ENCODE measurements around the gene HTR3B.

Gene HTR3B

GRCh38 chr11:113986351-113987140 is 82.0 kb downstream of the HTR3B start:
- in situ Hi-C loops (cut with HindIII; ENCODE audit: low sequenced_read_pairs), result no loop called here

DNA sequence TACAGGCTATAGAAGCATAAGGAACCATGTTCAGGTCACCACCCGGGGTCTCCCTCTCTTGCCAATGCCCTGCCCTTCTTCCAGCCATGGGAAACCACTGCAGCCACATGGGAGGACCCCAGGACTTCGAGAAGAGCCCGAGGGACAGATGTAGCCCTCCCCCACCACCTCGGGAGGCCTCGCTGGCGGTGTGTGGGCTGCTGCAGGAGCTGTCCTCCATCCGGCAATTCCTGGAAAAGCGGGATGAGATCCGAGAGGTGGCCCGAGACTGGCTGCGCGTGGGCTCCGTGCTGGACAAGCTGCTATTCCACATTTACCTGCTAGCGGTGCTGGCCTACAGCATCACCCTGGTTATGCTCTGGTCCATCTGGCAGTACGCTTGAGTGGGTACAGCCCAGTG is 84.8 kb downstream of the HTR3B start:
- in situ Hi-C loops (cut with HindIII; ENCODE audit: low sequenced_read_pairs), result no loop called here

DNA sequence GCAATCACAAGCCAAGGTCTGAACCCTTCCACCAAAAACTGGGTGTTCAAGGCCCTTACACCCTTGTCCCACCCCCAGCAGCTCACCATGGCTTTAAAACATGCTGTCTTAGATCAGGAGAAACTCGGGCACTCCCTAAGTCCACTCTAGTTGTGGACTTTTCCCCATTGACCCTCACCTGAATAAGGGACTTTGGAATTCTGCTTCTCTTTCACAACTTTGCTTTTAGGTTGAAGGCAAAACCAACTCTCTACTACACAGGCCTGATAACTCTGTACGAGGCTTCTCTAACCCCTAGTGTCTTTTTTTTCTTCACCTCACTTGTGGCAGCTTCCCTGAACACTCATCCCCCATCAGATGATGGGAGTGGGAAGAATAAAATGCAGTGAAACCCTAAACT is 85.3 kb downstream of the HTR3B start:
- in situ Hi-C loops (cut with HindIII; ENCODE audit: low sequenced_read_pairs), result no loop called here

- in situ Hi-C loops (cut with HindIII; ENCODE audit: low sequenced_read_pairs), result no loop called here
Observed at GRCh38 chr11:113991170-113991569, 86.6 kb downstream of the HTR3B start.

DNA sequence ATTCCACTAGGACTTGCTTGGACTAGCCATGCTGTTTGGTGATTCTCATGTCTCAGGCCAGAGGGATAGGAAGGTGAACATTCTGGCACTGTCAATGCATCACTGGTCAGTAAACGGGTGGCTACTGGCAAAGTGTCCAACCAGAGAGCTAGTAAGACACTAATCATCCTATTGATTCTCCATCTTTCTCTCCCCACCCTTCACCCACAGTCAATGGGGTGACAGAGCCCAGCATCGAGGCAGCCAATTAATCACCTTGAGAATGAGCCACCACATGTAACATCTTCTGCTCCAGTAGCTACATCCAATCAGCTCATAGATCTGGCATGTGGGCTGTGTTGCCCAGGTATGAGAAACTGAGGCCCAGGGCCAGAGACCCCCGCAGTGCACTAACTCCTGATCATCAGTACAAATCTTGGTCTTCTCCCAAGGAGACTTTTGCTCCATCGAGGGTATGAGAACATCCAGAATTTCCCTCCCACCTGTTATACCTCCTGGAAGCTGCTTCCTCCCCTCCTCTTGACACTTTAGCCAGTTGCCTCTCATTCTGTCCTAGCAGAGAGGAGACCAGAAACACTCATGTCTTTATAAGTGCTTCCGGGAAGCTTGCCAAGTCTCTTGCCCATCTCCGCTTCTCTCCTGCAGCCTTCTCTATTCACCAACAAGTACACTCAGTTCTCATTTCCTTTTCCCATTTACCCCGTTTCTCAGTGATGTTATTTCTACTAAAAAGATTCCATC is 87.3 kb downstream of the HTR3B start:
- in situ Hi-C loops (cut with HindIII; ENCODE audit: low sequenced_read_pairs), result no loop called here

DNA sequence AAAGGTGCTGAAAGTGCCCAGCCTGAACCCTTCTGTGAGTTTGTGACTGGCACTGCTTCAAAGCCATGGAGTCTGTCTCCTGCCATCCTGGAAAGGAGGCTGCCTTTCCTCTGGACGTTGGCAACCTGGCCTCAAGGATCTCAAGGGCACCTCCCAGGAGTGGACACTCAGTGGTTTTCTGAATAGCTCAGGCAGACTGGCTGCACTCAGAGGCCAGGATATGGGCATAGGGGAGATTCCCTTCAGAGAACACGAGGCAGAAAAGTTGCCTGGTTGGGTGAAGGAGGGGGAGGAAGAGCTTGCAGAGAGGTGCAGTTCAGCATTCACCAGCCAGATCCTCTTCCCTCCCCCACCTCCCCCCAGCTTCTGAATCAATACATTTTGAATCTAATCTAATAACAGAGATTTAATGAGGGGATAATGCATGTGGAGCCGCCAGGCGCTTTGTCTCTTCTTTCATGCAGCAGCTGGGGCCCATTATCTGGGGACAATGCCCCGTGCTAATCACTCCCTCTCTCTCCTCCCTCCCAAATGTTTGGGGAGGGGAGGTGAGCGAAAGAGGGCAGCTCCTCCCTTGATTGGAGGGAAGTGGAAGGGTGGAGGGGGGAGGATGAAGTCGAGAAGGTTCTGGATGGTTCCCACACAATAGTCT is 88.0 kb downstream of the HTR3B start:
- in situ Hi-C loops (cut with HindIII; ENCODE audit: low sequenced_read_pairs), result no loop called here

DNA sequence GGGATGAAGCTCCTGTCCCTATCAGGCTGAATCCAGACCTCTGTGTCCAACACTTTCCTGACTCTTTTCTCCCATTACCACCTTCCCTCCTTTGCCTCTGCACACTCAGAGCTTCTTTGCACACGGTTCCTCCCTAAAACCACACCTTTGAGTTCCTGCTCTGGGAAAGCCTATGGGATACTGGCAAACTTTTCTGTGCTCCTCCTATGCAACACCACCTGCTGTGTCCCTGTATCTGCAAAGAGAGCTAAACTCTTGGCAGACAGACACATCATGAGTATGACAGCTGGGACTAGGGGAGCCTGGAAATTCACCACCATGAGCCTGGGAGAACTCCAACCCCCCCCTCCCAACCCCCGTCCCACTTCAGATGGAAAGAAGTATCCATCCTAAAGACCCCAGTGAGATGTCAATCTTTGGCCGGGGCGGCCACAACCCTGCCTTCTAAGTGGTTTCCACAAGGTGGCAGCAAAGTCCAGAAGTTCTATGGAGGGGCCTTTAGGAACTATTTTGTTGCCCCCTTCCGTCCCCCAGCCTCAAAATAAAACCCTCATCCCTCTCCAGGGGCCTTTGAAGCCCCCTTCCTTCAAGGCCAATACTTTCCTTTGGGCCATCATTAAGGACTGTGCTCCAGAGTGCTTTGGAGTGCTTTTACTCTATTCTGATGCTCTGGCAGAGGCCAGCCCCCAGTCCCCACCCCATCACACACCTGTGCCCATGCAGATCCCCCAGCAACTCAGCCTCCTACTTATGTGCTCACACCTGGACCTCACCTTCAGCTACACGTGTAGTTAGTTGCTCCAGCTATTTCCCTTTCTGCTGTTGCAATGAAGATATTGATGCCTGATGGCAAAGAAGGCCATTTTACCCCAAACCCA is 89.7 kb downstream of the HTR3B start:
- in situ Hi-C loops (cut with HindIII; ENCODE audit: low sequenced_read_pairs), result no loop called here

All from endothelial cell of hepatic sinusoid (primary cell).